Hematopoietic multipotent progenitor cell treated with erythropoietin and hydrocortisone succinate and interleukin-3 and kit ligand, for 4 days (in vitro differentiated cells): ENCODE data around the gene CCDC102A.
"Not testable (repeated sequence)": the region's sequence is repeated elsewhere in the genome, so short reads cannot be mapped to it uniquely, and the experiment has no call there.

Experiments used
- DNase-seq: peaks from one replicate; pipeline ENCODE4 v3.0.0-alpha.2; 2015

Gene CCDC102A

DNA sequence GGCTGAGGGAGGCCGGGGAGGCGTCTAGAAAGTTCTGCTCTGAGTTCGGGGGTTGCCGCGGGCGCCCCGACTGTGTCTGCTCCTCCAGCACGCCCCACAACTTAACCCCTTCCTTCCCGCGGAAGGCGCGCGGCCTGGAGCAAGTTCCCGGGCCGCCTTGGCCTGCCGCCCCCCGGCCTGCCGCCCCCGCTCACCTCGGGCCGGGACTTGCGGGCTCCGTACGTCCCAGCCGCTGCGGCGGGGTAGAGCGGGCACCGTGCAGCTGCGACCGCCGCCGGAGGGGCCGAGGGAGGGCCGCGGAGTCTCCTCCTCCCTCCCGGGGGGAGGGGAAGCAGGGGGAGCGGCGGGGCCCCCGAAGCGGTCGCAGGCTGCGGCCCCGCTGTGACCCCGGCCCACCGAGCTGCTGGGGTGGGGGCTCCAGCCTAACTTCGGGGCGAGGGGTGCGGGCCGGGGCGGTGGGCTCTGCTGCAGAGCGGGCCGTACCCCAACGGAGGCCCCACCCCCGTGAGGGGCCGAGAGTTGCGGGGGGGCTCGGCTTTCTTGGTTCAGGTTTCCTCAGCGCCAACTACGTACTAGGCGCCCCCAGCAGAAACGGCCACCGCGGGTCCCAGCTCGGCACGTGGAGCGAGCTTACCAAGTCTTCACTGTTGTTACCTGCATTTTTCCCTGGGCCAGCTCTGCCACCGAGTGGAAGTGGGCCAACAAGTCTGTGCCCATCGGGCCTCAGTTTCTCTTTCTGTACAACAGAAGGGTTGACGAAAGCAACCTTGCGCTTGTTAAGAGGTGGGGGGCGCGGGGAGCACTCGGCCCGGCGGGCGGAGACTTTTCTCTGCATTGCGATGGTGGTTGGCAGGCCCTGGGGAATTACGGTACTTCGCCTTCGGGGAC is at the start of gene CCDC102A:
Gene CCDC102A (minus strand): TSS at position 266 of the 888 bp plus-strand sequence. CDS start 7,394 bp downstream, outside the sequence.
- DNase-seq, result peak; percentile 47

DNA sequence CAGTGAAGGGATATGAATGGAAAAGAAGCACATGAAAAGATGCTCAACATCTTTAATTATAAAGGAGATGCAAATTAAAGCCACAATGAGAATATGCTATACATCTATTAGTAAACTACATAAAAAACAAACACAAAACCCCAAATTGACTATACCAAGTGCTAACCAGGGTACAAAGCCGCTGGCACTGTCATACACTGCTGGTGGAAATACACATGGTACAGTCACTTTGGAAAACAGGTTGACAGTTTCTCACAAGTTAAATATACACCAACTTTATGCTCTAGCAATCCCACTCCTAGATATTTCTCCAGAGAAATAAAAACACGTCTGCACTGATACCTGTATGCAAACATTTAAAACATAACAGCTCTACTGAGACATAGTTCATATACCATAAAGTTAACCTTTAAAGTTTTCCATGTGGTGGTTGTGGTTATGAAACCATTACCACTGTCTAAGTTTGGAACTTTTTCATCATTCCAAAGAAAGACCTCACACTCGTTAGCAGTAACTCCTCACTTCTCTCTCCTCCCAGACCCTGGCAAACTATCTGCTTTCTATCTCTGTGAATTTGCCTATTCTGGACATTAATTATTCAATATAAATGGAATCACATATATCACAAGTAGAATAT is 48.8 kb upstream of the CCDC102A start:
- DNase-seq, result no peak

DNA sequence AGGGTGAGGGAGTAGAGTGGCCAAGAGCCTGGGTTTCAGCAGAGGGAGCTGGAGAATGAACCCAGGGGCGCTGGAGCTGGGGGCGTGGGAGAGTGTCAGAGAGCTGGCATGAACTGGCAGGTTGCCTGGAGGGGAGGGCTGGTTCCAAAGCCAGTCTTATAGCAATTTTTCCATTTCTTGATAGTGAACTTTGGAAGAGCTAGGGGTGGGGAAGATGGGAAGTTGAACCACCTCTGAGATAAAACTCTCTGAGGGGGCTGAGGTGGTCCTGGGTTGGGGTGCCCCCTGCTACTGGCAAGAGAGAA is 42.9 kb upstream of the CCDC102A start:
- DNase-seq, result no peak

DNA sequence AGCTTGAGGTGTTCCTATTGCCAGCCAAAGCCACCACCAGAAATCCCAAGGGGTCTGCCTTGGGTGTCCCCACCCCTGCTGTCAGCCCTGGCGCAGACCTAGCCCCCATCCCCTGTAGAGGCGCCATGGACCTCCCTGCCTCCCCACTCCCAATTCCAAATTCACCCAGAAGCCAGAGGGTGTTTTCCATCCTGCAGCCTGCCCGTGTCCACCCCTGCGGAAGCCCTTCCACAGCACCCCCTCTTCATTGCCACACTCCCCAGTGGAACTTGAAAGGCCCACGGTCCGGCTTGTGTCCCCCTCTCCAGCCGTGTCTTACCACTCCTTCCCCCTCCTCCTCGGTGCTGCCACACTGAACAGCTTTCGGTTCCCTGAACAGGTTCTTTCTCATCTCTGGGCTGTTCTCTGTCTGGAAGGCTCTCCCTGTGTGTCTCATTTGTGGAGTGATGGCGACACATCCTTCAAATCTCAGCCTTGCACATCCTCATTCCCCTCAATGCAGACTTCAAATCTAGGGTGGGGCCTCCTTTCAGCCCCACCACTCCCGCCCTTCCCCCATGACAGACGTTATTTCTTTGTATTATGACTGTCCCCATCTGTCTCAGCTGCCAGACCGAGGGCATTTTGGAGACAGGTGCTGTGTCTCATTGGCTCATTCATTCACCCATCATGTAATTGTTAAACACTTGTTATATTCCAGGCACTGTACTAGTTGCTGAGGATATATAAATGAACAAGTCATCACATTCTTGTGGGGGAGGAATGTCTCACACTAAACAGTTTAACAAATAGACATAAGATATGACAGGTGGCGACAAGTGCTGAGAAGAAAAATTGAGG is 42.4 kb upstream of the CCDC102A start:
- no peak for DNase-seq

DNA sequence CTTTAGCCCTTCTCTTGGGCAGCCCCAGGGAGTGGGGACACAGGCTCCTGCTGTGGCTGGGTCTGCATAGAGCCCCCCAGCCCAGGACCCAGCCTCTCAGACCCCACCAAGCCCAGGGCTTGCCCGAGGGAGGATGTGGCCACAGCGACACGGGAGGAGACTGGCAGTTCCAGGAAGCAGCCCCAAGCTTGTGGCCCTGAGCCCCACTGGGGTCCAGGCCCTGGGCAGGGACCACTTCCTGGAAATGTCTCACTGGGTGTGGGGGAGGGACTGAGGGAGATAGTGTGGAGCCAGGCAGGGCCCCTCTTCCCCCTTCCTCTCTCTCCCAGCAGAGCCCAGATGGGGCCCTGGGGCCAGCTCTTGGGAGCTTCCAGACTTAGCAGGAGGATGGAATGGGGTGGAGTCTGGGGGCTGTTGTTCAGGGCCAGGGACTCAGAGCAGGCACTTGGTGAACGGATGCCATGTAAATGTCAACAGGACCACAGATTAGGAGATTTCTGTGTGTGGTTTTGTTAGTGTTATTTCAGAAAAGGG is 41.4 kb upstream of the CCDC102A start:
- peak; percentile 80 for DNase-seq

DNA sequence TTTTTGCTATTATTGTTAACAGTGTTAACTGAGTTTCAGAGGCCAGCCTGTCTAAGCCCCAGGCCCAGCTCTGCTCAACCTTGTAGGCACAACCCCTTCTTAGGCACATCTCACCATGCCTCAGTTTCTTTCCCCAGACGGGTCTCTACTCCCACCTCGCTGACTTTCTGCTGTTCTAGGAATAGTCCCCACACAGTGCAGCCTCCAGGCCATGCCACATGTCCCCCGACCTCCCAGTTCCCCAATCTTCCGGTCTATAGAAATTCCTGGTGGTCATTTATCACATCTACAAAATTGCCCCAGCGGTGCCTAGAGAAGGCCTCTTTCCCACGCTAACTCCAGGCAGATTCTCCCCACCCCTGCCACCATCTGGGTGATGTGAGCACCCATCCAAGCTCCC is 40.8 kb upstream of the CCDC102A start:
- no peak for DNase-seq

DNA sequence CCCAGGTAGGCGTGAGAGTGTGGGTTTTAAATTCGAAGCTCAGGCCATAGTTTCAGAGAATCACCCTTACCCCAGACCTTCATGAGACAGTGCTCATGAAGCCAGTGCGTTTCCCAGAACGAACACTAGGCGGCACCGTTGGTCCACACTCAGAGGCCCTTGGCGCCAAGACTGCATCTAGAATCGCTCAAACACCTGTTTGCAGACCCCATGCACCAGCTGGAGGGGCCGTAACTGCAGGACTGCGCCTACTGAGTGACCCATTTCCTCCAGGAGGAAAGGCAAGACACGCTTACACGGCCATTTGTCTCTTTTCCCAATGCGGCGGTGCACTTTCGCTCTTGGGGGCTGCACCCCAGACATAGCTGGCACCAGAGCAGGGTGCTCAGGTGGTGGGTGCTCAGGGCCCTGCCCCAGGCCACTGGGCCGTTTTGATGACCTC is 40.1 kb upstream of the CCDC102A start:
- peak; percentile 89 for DNase-seq

DNA sequence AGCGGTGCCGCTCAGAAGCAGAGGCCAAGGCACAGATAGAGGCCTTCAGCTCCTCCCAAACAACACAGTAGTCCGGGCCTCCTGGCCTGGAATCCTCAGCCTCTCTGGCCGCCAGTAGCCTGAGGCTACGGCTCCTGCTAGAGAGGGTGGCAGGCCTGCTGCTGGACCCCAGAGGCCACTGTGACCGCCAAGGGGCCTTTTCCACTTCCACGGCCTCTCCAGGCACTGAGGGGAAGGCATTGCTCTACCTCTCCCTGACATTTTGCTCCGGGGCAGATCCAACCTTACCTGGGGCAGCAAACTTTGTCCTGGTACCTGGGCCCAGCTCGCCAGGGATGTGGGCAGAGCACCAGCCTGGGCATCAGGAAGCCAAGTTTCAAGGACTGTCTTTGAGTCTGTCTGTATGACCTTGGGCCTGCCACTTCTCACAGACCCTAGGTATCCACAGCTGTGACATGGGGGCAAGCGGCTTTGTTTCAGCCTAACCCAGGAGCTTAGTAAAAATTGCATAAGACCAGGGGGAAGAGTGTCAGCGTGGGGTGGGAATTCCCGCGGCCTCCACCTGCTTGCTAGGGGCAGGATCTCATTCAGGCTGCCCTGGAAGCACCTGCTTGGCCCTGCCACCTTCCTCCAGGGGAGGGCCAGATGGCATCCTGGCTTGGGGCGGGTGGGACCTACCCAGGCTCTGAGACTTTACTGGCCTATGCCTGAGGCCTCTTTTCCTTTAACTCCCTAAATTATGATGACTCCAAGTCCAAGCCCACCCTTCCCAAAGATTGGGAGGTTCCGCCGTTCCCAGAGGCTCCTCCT is 39.3 kb upstream of the CCDC102A start:
- DNase-seq, result no peak

DNA sequence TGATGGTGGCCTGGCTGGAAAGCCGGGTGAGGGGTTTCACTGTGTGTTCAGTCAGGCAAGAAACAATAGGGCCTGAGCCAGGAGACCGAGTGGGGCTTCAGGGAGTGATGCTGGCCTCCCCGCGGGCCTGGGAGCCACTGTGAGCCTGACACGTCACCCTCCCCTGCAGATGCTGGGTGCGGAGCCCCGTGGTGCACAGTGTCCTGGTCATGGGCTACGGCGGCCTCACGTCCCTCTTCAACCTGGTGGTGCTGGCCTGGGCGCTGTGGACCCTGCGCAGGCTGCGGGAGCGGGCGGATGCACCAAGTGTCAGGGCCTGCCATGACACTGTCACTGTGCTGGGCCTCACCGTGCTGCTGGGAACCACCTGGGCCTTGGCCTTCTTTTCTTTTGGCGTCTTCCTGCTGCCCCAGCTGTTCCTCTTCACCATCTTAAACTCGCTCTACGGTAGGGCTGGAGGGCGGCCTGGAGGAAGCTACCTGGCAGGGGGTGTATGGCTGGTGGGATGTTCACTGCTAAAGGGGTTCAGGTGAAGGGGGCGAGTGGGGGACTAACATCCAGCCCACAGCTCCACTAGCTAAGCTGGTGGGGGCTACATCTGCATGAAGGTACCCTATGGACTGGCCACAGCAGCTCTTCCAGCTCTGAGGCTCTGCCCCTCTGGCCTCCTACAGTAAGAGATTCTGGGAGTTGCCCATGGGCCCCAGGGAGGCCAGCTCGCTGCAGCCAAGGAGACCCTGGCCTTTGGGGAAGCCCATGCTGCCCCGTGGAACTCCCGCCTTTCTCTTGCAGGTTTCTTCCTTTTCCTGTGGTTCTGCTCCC is 38.5 kb upstream of the CCDC102A start:
- no peak for DNase-seq

DNA sequence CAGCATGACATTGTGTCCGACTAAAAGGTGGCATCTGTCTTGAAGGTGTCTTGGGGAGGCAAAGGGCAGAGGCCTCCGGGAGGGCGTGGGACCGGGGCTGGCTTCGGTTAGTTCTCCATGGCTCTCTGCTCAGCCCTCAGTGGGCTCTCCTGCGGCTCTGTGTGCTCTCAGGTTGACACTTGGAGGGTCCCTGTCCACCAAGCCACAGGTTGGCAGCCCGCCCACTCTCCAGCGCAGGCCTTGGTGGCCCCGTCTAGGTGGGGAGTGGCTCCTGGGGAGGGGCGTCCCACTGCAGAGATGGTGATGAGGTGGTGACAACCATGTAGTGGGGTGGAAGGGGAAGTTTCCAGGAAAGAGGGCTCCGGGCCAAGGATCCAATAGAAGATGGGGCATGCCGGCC is 37.7 kb upstream of the CCDC102A start:
- no peak for DNase-seq

DNA sequence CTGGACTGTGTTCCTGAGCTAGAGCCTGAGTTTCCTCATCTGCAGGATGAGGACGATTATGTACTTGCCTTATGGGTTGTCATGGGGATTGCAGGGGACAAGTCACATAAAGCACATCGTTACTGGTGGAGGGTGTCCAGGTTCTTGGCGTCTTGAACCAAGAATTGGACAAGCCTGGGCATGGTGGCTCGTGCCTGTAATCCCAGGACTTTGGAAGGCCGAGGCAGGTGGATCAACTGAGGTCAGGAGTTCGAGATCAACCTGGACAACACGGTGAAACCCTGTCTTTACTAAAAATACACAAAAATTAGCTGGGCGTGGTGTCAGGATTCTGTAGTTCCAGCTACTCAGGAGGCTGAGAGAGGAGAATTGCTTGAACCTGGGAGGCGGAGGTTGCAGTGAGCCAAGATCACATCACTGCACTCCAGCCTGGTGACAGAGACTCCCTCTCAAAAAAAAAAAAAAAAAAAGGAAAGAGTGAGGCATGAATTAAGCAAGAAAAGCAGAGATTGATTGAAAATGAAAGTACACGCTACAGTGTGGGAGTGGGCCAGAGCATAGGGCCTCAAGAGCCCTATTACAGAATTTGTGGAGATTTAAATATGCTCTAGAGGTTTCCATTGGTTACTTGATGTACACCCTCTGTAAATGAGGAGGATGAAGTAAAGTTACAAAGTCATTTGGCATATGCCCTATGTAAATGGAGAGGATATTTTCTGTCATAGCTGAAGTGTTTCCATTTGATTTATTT is 36.8 kb upstream of the CCDC102A start:
- DNase-seq, result no peak

DNA sequence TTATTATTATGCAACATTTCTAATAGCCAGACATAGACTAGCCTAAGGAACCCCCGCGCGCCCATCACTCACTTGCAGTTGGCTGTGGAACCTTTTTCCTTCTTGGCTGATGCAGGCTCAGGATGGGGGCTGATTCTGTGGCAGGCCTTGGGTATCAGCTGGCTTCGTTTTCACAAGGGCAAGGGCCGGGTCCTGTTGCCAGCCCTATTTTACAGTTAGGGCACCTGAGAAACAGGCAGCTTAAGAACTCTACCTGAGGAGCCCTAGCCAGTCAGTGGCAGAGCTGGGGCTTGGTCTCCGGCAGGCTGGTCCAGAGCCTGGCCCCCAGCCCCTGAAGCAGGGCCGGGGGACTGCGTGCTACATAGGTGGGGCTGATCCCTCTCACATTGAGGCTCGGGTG is 34.7 kb upstream of the CCDC102A start:
- no peak for DNase-seq

DNA sequence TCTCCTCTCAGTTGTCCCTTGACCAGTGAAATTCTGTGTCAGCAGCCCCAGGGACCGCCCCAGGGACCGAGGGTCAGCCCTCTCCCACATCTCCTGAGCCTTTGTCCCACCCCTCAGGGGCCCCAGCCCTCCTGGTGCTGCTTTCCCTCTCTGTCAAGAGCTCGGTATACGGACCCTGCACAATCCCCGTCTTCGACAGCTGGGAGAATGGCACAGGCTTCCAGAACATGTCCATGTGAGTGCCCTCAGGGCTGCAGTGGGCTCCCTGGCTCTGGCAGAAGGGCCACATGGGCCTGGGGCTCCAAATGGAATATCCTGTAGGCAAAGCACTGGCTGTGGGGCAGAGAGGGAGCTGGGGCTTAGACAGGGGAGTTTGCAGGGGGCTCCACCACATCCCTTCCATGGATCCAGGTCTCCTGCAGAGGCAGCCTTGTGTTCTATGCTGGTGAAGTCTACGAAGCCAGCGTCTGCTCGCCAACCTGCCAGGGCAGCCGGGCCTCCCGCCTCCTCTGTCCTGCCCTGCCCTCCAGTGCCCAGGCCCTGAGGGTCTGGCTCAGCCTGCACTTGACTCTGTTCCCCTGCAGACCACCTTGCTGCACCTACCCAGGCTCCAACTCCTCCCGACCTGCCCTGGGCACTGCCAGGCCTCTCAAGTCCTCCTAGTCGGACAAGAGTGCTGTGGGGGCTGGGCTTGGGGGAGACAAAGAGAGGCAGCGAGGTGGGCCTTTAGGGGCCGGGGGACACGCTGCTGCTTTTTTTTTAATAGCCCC is 34.1 kb upstream of the CCDC102A start:
- no peak for DNase-seq

DNA sequence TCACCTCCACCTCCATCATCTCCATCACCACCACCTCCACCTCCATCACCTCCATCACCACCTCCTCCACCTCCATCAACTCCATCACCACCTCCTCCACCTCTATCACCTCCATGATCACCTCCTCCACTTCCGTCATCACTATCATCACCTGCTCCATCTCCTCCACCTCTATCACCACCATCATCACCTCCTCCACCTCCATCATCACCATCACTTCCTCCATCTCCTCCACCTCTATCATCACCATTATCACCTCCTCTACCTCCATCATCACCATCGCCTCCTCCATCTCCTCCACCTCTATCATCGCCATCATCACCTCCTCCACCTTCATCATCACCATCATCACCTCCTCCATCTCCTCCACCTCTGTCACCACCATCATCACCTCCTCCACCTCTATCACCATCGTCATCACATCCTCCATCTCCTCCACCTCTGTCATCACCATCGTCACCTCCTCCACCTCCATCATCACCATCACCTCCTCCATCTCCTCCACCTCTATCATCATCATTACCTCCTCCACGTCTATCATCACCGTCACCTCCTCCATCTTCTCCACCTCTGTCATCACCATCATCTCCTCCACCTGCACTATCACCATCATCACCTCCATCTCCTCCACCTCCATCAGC is 33.1 kb upstream of the CCDC102A start:
- no peak for DNase-seq

DNA sequence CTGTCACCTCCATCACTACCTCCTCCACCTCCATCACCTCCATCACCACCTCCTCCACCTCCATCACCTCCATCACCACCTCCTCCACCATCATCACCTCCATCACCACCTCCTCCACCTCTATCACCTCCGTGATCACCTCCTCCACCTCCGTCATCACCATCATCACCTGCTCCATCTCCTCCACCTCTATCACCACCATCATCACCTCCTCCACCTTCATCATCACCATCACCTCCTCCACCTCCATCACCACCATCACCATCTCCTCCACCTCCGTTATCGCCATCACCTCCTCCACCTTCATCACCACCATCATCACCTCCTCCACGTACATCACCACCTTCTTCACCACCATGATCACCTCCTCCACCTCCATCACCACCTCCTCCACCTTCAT is 32.4 kb upstream of the CCDC102A start:
- DNase-seq, result not testable (repeated sequence)

DNA sequence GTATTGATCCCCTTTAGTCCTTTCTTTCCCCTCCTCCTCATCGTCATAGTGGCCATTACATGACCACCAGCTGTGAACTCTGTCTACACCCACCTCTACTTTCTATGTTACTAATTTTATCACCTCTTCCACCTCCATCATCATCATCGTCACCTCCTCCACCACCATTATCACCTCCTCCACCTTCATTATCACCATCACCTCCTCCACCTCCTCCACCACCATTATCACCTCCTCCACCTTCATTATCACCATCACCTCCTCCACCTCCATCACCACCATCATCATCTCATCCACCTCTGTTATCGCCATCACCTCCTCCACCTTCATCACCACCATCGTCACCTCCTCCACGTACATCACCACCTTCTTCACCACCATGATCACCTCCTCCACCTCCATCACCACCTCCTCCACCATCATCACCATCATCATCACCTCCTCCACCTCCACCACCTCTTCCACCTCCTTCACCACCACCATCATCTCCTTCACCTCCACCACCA is 31.9 kb upstream of the CCDC102A start:
- DNase-seq, result no peak

DNA sequence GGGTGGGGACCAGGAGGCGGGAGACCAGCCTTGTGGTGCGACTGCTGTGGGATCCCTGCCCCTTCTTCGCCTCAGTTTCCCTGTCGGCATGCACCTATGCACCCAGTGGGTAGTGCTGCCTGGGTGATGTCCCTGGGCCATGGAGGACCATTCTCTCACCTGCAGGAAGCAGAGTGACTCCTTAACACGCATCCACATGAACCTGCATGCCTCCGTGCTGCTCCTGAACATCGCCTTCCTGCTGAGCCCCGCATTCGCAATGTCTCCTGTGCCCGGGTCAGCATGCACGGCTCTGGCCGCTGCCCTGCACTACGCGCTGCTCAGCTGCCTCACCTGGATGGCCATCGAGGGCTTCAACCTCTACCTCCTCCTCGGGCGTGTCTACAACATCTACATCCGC is 31.3 kb upstream of the CCDC102A start:
- no peak for DNase-seq

DNA sequence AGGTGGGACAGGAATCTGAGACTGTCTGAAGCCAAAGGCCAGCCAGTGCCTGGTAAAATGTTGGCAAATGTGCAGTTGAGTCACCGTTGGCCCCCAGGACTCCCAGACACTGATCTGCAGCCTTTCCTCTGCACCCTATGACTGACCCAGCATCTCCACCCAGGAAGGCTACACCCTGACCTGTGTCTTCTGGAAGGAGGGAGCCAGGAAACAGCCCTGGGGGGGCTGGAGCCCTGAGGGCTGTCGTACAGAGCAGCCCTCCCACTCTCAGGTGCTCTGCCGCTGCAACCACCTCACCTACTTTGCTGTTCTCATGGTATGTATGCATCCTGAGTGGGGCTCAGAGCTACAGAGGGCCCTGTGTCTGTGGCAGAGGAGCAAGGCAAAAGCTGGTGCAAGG is 30.1 kb upstream of the CCDC102A start:
- no peak for DNase-seq

DNA sequence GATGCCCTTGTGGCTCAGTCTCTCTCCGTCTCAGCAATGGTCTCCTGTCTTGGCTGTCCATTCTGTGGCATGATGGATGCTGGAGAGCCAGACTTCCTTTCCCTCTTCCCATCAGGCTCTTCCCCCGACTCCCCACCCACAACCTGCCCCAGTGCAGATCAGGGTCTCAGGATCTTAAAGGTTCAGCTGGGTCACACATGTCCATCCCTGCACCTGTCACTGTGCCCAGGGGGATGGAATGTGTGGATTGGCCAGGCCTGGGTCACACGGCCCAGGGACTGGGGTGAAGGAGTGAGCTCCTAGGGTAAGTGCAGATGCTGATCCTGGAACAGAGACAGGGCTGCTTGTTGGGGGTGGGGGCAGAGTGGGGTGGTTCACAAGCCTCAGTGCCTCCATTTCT is 29.1 kb upstream of the CCDC102A start:
- DNase-seq, result no peak
